RWPE1 (cell line): Measurements from ENCODE around the gene SLIT3.

Experiments used
- CTCF ChIA-PET: fragments of 350-600 bp; sonication (Branson Sonifier 250); formaldehyde crosslinking; extraction: SDS; loops from one replicate; lab custom pipeline; 2021; lab: Yijun Ruan, JAX
- POLR2A ChIA-PET: fragments of 400-600 bp; formaldehyde crosslinking; extraction: SDS; loops from one replicate; lab custom pipeline; 2020; ENCODE audit warnings: antibody characterized with exemption; ENCODE audit not compliant: low non-redundant PET; lab: Yijun Ruan, JAX
- DNase-seq: peaks from one replicate; pipeline ENCODE4 v3.0.0; 2012; ENCODE audit warnings: low spot score
- H3K27ac ChIP-seq: fragments of 450-650 bp; 2 replicates; pipeline ENCODE4 v1.5.1; 2017
- CTCF ChIP-seq: fragments of 450-650 bp; conservative IDR thresholded peaks from 2 replicates; pipeline ENCODE4 v1.5.1; 2017; ENCODE audit warnings: low read depth, mild to moderate bottlenecking

SLIT3 gene

GRCh38 chr5:169295306-169295705 is 5.6 kb downstream of the SLIT3 start:
- H3K27ac ChIP-seq = no peak overlapping the region
- DNase-seq = no peak
- ChIA-PET POLR2A (no interaction called here), CTCF (interaction anchor here (0.7 kb wide), 1 partner anchor 1288 kb away, joined by 3 read pairs; no protein-coding TSS in a partner anchor)
- TF ChIP-seq CTCF = no peak

- CTCF ChIA-PET = interaction anchor here (0.7 kb wide), 1 partner anchor 1288 kb away, joined by 3 read pairs; no protein-coding TSS in a partner anchor
- DNase-seq = no peak
- H3K27ac ChIP-seq = no peak overlapping the region
- no peak for TF ChIP-seq CTCF
- POLR2A ChIA-PET = no interaction called here
Observed at GRCh38 chr5:169294621-169295020, 6.3 kb downstream of the SLIT3 start.

- ChIA-PET CTCF (interaction anchor here (0.6 to 3.1 kb wide), 3 partner anchors 9 to 23 kb away, joined by 3 to 12 read pairs (median 4); partner anchors contain the start of gene SLIT3), POLR2A (no interaction called here)
- no peak for DNase-seq
- no peak for TF ChIP-seq CTCF
- H3K27ac ChIP-seq = no peak overlapping the region
Observed at GRCh38 chr5:169291877-169292276, 9.1 kb downstream of the SLIT3 start.

- H3K27ac ChIP-seq = no peak overlapping the region
- CTCF ChIA-PET = no interaction called here
- DNase-seq = no peak
- no peak for TF ChIP-seq CTCF
- POLR2A ChIA-PET = no interaction called here
Observed at GRCh38 chr5:169290895-169291294, 10.0 kb downstream of the SLIT3 start.

- DNase-seq = no peak
- POLR2A ChIA-PET = no interaction called here
- TF ChIP-seq CTCF = no peak
- H3K27ac ChIP-seq = no peak overlapping the region
- CTCF ChIA-PET = interaction anchor here (0.7 kb wide), 2 partner anchors 17 to 618 kb away, joined by 3 read pairs; no protein-coding TSS in a partner anchor
Observed at GRCh38 chr5:169289520-169289919, 11.4 kb downstream of the SLIT3 start.

GRCh38 chr5:169288066-169288930 is 12.6 kb downstream of the SLIT3 start:
- POLR2A ChIA-PET = no interaction called here
- no peak for TF ChIP-seq CTCF
- CTCF ChIA-PET = interaction anchor here (0.8 kb wide), 1 partner anchor 88 kb away, joined by 3 read pairs; no protein-coding TSS in a partner anchor
- DNase-seq = no peak
- no peak overlapping the region for H3K27ac ChIP-seq
